B cell (primary cell): ENCODE data around the gene KRTAP3-3. TPM values are rescaled to one million over a fixed set of nuclear protein-coding genes. Genes with fewer than 3 reads are reported as not detected.

Experiments
- ATAC-seq: fragments of 200-7000 bp; cut with Tn5 transposase; one replicate; pipeline ENCODE4 v1.10.0; 2021; ENCODE audit warnings: low read depth, mild to moderate bottlenecking, moderate number of reproducible peaks, moderate library complexity
- CTCF ChIA-PET: fragments of 350-600 bp; sonication (Branson Sonifier 250); formaldehyde crosslinking; loops from one replicate; lab custom pipeline; 2021; ENCODE audit warnings: antibody characterized with exemption, inconsistent platforms; lab: Charles Lee
- POLR2A ChIA-PET: fragments of 350-600 bp; sonication (Branson Sonifier 250); formaldehyde crosslinking; loops from one replicate; lab custom pipeline; 2021; ENCODE audit warnings: antibody characterized with exemption; lab: Charles Lee
- DNase-seq: peaks from one replicate; pipeline ENCODE4 v3.0.0; 2013
- H2AFZ ChIP-seq: 2 replicates; pipeline ENCODE4 v1.6.1; 2012; ENCODE audit warnings: mild to moderate bottlenecking, low read depth, low read length; ENCODE audit not compliant: insufficient read depth, poor library complexity, severe bottlenecking
- H3K27ac ChIP-seq, 2 donors: 1 replicate in 1 of 2; 2 replicates in 1 of 2; pipeline ENCODE4 v1.5.1; 2012 to 2013; ENCODE audit warnings: low read length in 2 of 2, mild to moderate bottlenecking in 2 of 2, moderate library complexity in 1 of 2
- H3K27me3 ChIP-seq, 4 experiments: fragments of 200-600 bp in 1 of 4; sonication (generic) in 1 of 4; replicated peaks in 1 of 4; 1 replicate in 2 of 4; 2 replicates in 2 of 4; pipeline versions ENCODE4 v1.6.1 to v1.7.0; 2013 to 2016; ENCODE audit warnings: low read length in 3 of 4, mild to moderate bottlenecking in 2 of 4, mixed read lengths in 1 of 4, moderate library complexity in 1 of 4; ENCODE audit not compliant: insufficient read depth in 4 of 4, control insufficient read depth in 3 of 4; ENCODE audit errors: control extremely low read depth in 1 of 4
- H3K36me3 ChIP-seq, 2 experiments: replicated peaks in 1 of 2; 1 replicate in 1 of 2; 2 replicates in 1 of 2; pipeline versions ENCODE4 v1.6.1 to v1.7.1; 2013; ENCODE audit warnings: low read length in 1 of 2; ENCODE audit not compliant: insufficient read depth in 2 of 2, control insufficient read depth in 1 of 2; ENCODE audit errors: control extremely low read depth in 1 of 2, extremely low read depth in 1 of 2
- H3K4me1 ChIP-seq, 2 donors: fragments of 200-600 bp in 1 of 2; sonication (generic) in 1 of 2; 1 replicate in 1 of 2; 2 replicates in 1 of 2; pipeline versions ENCODE4 v1.5.1 to v1.6.1; 2013 to 2017; ENCODE audit warnings: low read length in 2 of 2; ENCODE audit not compliant: control insufficient read depth in 2 of 2, insufficient read depth in 2 of 2
- H3K4me2 ChIP-seq: replicated peaks from 2 replicates; pipeline ENCODE3; 2012; ENCODE audit warnings: mild to moderate bottlenecking, low read depth, low read length; ENCODE audit not compliant: poor library complexity, severe bottlenecking
- H3K4me3 ChIP-seq, 5 experiments: fragments of 200-600 bp in 1 of 5; sonication (generic) in 1 of 5; 1 replicate in 3 of 5; 2 replicates in 2 of 5; pipeline versions ENCODE4 v1.5.1 to v1.7.0; 2011 to 2016; ENCODE audit warnings: low read length in 4 of 5, mild to moderate bottlenecking in 4 of 5, low read depth in 2 of 5, control low read depth in 1 of 5, moderate library complexity in 1 of 5; ENCODE audit not compliant: insufficient read depth in 1 of 5; ENCODE audit errors: control extremely low read depth in 1 of 5, extremely low read depth in 1 of 5
- H3K79me2 ChIP-seq: fragments of 200-600 bp; sonication (generic); one replicate; pipeline ENCODE4 v1.6.0; 2016; ENCODE audit warnings: low read length; ENCODE audit not compliant: control insufficient read depth, insufficient read depth
- H3K9ac ChIP-seq: fragments of 200-600 bp; sonication (generic); 2 replicates; pipeline ENCODE4 v1.6.1; 2017; ENCODE audit warnings: mild to moderate bottlenecking, low read length, moderate library complexity
- H3K9me3 ChIP-seq, 3 donors: one replicate each; pipeline versions ENCODE4 v1.6.1 to v1.7.1; 2013; ENCODE audit warnings: low read length in 2 of 3; ENCODE audit not compliant: control insufficient read depth in 2 of 3, insufficient read depth in 1 of 3; ENCODE audit errors: control extremely low read depth in 1 of 3
- H4K20me1 ChIP-seq: 2 replicates; pipeline ENCODE4 v1.6.0; 2012; ENCODE audit warnings: mild to moderate bottlenecking, low read length; ENCODE audit not compliant: insufficient read depth, control insufficient read depth, poor library complexity, severe bottlenecking
- H3K27ac Mint-ChIP-seq: one replicate; pipeline ENCODE4 v1.8.0; 2021; ENCODE audit warnings: mixed read lengths
- H3K27me3 Mint-ChIP-seq: one replicate; pipeline ENCODE4 v1.8.0; 2021; ENCODE audit warnings: mixed read lengths
- H3K4me1 Mint-ChIP-seq: one replicate; pipeline ENCODE4 v1.8.0; 2021; ENCODE audit warnings: mixed read lengths
- H3K4me3 Mint-ChIP-seq: one replicate; pipeline ENCODE4 v1.8.0; 2021; ENCODE audit warnings: mixed read lengths
- H3K9me3 Mint-ChIP-seq: one replicate; pipeline ENCODE4 v1.8.0; 2022; ENCODE audit warnings: mixed read lengths; ENCODE audit not compliant: insufficient read depth
- EZH2 ChIP-seq: IDR thresholded peaks from 2 replicates; pipeline ENCODE4 v1.6.1; 2012; ENCODE audit warnings: borderline replicate concordance, low read depth, mild to moderate bottlenecking, moderate library complexity, low read length; ENCODE audit not compliant: insufficient read depth, poor library complexity, severe bottlenecking
- WGBS: methylation state at CpG from one replicate; pipeline ENCODE4 v1.1.5; 2013; ENCODE audit warnings: missing lambda C conversion rate; ENCODE audit not compliant: insufficient coverage; 5-methylcytosine and 5-hydroxymethylcytosine counted together
- intact Hi-C: fragments of 100-400 bp; cut with micrococcal nuclease; formaldehyde crosslinking; loops from one replicate; pipeline ENCODE4 v1.10.0; 2022
- polyA plus RNA-seq: library from polyadenylated mRNA; depleted of rRNA; stranded (reverse); fragments of >200 nt; gene quantifications from 2 replicates; pipeline ENCODE4 v1.2.3, GENCODE V29; 2012
- total RNA-seq, 2 donors: library from RNA; stranded (reverse); fragments of 120-200 nt in 1 of 2; gene quantifications; 1 replicate in 1 of 2; 2 replicates in 1 of 2; pipeline versions ENCODE4 v1.2.3 to v1.2.4, GENCODE V29; 2013 to 2022
- TF ChIP-seq, protein P1 (sequence below): fragments of 200-600 bp; IDR thresholded peaks from one replicate; pipeline ENCODE4 v1.8.0; 2022; ENCODE audit warnings: antibody characterized with exemption, mild to moderate bottlenecking

Gene KRTAP3-3
- total and polyA plus RNA-seq, 2 donors (not counting 1 experiment from before 2014, with no cell fraction given) = not detected

DNA sequence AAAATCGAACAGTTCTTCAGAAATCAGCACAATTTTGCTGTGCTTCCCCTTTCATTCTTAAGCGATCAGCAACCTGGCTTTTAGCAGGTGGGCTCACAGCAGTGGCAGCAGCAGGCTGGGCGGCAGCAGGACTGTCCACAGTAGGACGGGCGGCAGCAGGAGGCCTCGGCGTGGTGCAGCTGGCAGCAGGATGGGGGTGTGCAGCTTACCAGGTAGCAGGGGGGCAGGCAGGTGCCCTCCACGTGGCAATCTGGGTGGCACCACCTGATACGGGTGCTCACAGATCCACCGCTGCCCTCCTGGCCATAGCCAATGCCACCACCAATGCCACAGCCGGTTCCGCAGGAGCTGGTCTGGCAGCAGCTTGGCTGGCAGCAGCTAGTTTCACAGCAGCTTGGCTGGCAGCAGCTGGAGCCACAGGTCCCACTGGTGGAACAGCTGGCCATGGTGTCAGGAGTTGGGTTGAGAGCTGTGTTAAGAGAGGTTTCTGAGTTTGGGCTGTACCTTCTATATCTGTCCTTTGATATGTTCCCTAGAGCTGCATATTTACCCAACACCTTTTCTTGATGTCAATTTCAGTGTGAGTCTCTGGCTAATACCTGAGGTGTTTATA lies 35.8 kb upstream of the KRTAP3-3 start, which contains the start of gene KRTAP1-4:
TSS of gene KRTAP1-4 (minus strand) at position 563 of the 613 bp plus-strand sequence. CDS start at position 446, 117 bp downstream.
- ChIA-PET POLR2A (no interaction called here), CTCF (no interaction called here)
- 90% methylated on average over 9 of the region's 12 CpGs for WGBS
- DNase-seq = no peak
- Histone ChIP-seq H3K4me2 (no peak within 1 kb of the TSS), H2AFZ (no peak within 1 kb of the TSS), H3K27me3 (peaks cover 0 to 9% (median 3%) of the 10 kb centered on the region in 4 experiments), H3K27ac (no peak within 1 kb of the TSS), H3K4me3 (no peak within 1 kb of the TSS), H3K4me1 (no peaks in the 10 kb centered on the region), H3K36me3 (no peaks in the 10 kb centered on the region), H4K20me1 (no peaks in the 10 kb centered on the region), H3K79me2 (no peaks in the 10 kb centered on the region), H3K9me3 (no peaks in the 10 kb centered on the region), H3K9ac (no peak within 1 kb of the TSS)
- TF ChIP-seq, protein P1, sequence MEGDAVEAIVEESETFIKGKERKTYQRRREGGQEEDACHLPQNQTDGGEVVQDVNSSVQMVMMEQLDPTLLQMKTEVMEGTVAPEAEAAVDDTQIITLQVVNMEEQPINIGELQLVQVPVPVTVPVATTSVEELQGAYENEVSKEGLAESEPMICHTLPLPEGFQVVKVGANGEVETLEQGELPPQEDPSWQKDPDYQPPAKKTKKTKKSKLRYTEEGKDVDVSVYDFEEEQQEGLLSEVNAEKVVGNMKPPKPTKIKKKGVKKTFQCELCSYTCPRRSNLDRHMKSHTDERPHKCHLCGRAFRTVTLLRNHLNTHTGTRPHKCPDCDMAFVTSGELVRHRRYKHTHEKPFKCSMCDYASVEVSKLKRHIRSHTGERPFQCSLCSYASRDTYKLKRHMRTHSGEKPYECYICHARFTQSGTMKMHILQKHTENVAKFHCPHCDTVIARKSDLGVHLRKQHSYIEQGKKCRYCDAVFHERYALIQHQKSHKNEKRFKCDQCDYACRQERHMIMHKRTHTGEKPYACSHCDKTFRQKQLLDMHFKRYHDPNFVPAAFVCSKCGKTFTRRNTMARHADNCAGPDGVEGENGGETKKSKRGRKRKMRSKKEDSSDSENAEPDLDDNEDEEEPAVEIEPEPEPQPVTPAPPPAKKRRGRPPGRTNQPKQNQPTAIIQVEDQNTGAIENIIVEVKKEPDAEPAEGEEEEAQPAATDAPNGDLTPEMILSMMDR = no peak
- no peak for TF ChIP-seq EZH2
- H3K9me3 Mint-ChIP-seq = no peaks in the 10 kb centered on the region
- ATAC-seq = no peak
- H3K4me1 Mint-ChIP-seq = no peaks in the 10 kb centered on the region
- peaks cover 48% of the 10 kb centered on the region for H3K27me3 Mint-ChIP-seq
- H3K27ac Mint-ChIP-seq = no peak within 1 kb of the TSS
- no peak within 1 kb of the TSS for H3K4me3 Mint-ChIP-seq
- intact Hi-C loops = no loop called here

DNA sequence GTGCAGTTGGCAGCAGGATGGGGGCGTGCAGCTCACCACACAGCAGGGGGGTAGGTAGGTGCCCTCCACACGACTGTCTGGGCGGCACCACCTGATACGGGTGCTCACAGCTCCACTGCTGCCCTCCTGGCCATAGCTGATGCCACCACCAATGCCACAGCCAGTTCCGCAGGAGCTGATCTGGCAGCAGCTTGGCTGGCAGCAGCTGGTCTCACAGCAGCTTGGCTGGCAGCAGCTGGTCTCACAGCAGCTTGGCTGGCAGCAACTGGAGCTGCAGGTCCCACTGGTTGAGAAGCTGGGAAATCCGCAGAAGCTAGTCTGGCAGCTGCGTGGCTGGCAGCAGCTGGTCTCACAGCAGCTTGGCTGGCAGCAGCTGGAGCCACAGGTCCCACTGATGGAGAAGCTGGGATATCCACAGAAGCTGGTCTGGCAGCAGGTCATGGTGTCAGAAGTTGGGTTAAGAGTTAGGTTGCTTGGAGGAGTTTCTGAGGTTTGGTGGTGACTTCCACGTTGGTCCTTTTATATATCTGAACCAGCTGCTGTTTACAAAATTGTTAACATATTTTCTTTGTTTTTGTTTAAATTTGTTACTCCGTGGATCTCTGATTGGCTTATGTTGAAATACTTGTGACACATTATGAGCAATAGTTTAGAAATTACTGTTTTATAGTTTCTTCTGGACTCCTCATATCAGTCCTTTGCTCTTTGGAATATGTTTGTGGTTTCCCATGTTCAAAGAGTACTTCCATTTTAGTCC lies 32.9 kb upstream of the KRTAP3-3 start, which contains the start of gene KRTAP1-5:
TSS of gene KRTAP1-5 (minus strand) at position 494 of the 757 bp plus-strand sequence. CDS start at position 441, 53 bp downstream.
- Histone ChIP-seq H3K4me1 (no peaks in the 10 kb centered on the region), H3K9ac (no peak within 1 kb of the TSS), H3K4me3 (no peak within 1 kb of the TSS), H2AFZ (no peak within 1 kb of the TSS), H3K9me3 (no peaks in the 10 kb centered on the region), H3K4me2 (no peak within 1 kb of the TSS), H4K20me1 (no peaks in the 10 kb centered on the region), H3K27ac (no peak within 1 kb of the TSS), H3K36me3 (no peaks in the 10 kb centered on the region), H3K27me3 (peaks cover 0 to 9% (median 3%) of the 10 kb centered on the region in 4 experiments), H3K79me2 (no peaks in the 10 kb centered on the region)
- CTCF ChIA-PET = no interaction called here
- WGBS = 88% methylated on average over 7 of the region's 9 CpGs
- peaks cover 8% of the 10 kb centered on the region for H3K9me3 Mint-ChIP-seq
- ATAC-seq = no peak
- H3K4me3 Mint-ChIP-seq = no peak within 1 kb of the TSS
- peaks cover 66% of the 10 kb centered on the region for H3K27me3 Mint-ChIP-seq
- no peak within 1 kb of the TSS for H3K27ac Mint-ChIP-seq
- POLR2A ChIA-PET = no interaction called here
- intact Hi-C loops = no loop called here
- no peak for TF ChIP-seq EZH2
- TF ChIP-seq, protein P1 = no peak
- no peaks in the 10 kb centered on the region for H3K4me1 Mint-ChIP-seq
- DNase-seq = no peak
